GM19468 (cell line): ENCODE results near the gene GSG1L.

ENCODE experiments used
- ATAC-seq: cut with Tn5 transposase; IDR thresholded peaks from one replicate; pipeline ENCODE4 v1.9.1; 2021; ENCODE audit warnings: mild to moderate bottlenecking, moderate library complexity, moderate number of reproducible peaks; ENCODE audit not compliant: unreplicated experiment; ENCODE audit errors: extremely low read depth

Gene GSG1L

GRCh38 chr16:27828671-27829070 lies 234.8 kb downstream of the GSG1L start:
- ATAC-seq: no peak

- ATAC-seq: no peak
Observed at GRCh38 chr16:27827765-27828164, 235.7 kb downstream of the GSG1L start.

- ATAC-seq: no peak
Observed at GRCh38 chr16:27826893-27827289, 236.6 kb downstream of the GSG1L start.

GRCh38 chr16:27826081-27826892 lies 237.2 kb downstream of the GSG1L start:
- ATAC-seq: no peak

- ATAC-seq: no peak
Observed at GRCh38 chr16:27824786-27825185, 238.7 kb downstream of the GSG1L start.

GRCh38 chr16:27824006-27824405 lies 239.5 kb downstream of the GSG1L start:
- no peak for ATAC-seq

GRCh38 chr16:27823421-27823820 lies 240.1 kb downstream of the GSG1L start:
- no peak for ATAC-seq

GRCh38 chr16:27822996-27823395 lies 240.5 kb downstream of the GSG1L start:
- ATAC-seq: no peak

- ATAC-seq: no peak
Observed at GRCh38 chr16:27822529-27822928, 241.0 kb downstream of the GSG1L start.

- ATAC-seq: no peak
Observed at GRCh38 chr16:27820646-27821345, 242.7 kb downstream of the GSG1L start.

- no peak for ATAC-seq
Observed at GRCh38 chr16:27819881-27820610, 243.5 kb downstream of the GSG1L start.

- no peak for ATAC-seq
Observed at GRCh38 chr16:27819356-27819755, 244.2 kb downstream of the GSG1L start.

GRCh38 chr16:27818246-27818645 lies 245.3 kb downstream of the GSG1L start:
- no peak for ATAC-seq

- no peak for ATAC-seq
Observed at GRCh38 chr16:27817038-27817437, 246.5 kb downstream of the GSG1L start.

GRCh38 chr16:27816561-27816960 lies 247.0 kb downstream of the GSG1L start:
- no peak for ATAC-seq

- ATAC-seq: no peak
Observed at GRCh38 chr16:27813591-27813990, 249.9 kb downstream of the GSG1L start.

GRCh38 chr16:27811881-27812280 lies 251.6 kb downstream of the GSG1L start:
- ATAC-seq: no peak

GRCh38 chr16:27806986-27807385 lies 256.5 kb downstream of the GSG1L start:
- no peak for ATAC-seq

GRCh38 chr16:27806388-27806787 lies 257.1 kb downstream of the GSG1L start:
- no peak for ATAC-seq

- no peak for ATAC-seq
Observed at GRCh38 chr16:27805828-27806351, 257.6 kb downstream of the GSG1L start.
